Right ventricle myocardium superior (tissue), 1 donor: ENCODE results near the gene MARCHF6. TPM values are rescaled to one million over a fixed set of nuclear protein-coding genes. Genes with fewer than 3 reads are reported as not detected.

Experiments used
- ATAC-seq: fragments of 200-7000 bp; cut with Tn5 transposase; one replicate; pipeline ENCODE4 v1.9.1; 2020; ENCODE audit warnings: mild to moderate bottlenecking; ENCODE audit not compliant: poor library complexity
- DNase-seq: peaks from one replicate; pipeline ENCODE4 v3.0.0-alpha.2; 2020
- intact Hi-C: fragments of 100-400 bp; cut with DNase I; formaldehyde crosslinking; loops from one replicate; pipeline ENCODE4 v1.11.2; 2022
- total RNA-seq: library from RNA; stranded (reverse); fragmentation: NEBNext Ultra II Directional; extraction: Animal tissue kit (Norgen Biotek cat#: 25700); gene quantifications from one replicate; pipeline ENCODE4 v1.2.1, GENCODE V29; 2021
- donor health status: DM: no; HTN: yes; CAD: no; lungs with severe emphysema.

The MARCHF6 gene
- total RNA-seq, 1 donor from 2014 or later, result 170 TPM

- no peak for DNase-seq
- intact Hi-C loops, result no loop called here
- peak; percentile 73 for ATAC-seq
Observed at GRCh38 chr5:10319202-10319851, 34.2 kb upstream of the MARCHF6 start.

DNA sequence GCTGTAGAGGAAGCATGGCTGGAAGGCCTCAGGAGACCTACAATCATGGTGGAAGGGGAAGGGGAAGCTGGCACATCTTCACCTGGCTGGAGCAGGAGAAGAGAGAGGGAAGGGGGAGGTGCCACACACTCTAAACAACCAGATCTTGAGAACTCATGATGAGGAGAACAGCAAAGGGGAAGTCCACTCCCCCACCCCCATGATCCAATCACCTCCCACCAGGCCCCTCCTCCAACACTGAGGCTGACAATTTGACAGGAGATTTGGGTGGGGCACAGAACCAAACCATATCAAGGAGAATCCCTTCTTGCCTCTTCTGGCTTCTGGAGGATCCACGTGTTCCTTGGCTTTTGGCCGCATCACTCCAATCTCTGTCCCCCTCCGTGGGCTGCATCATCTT lies 32.7 kb upstream of the MARCHF6 start:
- no peak for DNase-seq
- intact Hi-C loops, result loop anchor here (10.0 kb wide), 1 partner anchor 84 kb away; no protein-coding TSS in a partner anchor
- no peak for ATAC-seq

DNA sequence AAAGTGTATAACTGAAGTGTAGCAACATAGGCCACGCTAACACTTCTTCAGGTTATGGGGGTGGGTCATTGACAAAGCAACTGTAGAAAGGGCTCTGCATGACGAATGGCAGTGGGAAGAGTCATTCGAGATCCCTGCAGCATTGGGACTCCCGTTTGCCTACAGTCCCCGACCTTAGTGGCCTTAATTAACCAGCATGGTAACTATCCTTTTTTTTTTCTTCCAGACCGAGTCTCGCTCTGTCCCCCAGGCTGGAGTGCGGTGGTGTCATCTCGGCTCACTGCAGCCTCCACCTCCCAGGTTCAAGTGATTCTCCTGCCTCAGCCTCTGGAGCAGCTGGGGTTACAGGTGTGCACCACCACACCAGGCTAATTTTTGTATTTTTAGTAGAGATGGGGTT lies 31.6 kb upstream of the MARCHF6 start:
- intact Hi-C loops, result loop anchor here (10.0 kb wide), 1 partner anchor 83 kb away; no protein-coding TSS in a partner anchor
- DNase-seq, result no peak
- ATAC-seq, result no peak

DNA sequence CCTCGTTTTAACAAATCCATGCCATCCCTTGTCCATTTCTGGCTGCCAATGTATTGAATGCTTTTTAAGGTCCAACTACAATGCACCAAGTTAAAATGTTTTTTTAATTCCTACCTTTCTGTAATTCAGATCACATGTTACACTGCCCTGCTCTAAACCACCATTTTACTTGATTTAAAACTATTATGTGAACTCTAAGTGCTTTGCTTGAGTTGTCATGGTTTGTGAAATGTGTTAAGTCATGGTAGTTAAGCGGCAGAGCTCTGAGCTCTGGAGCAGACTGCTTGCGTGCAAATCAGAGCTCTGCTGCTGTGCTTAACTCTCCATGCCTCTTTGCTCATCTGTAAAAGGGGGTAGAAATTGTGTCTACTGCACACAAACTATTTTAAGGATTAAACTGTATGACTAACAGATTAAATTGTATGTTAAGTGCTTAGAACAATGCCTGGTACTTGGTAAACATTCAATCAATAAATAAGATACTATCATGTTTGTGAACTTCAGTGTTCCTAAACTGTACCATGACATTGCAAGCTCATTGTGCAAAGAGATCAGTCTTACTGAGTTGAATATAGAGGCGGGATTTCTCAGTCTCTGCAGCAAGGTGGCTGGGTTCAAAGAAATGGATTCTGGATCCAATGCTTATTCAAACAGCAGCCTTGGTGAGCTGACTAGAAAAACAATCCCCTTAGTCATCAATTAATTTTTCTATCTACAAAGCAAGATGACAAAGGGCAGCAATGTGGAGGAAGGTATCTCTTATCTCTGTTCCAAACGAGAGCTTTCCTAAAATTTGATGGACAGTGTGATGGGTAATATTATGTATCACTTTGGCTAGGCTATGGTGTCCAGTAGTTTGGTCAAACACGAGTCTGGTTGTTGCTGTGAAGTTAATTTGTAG lies 29.7 kb upstream of the MARCHF6 start:
- no peak for DNase-seq
- ATAC-seq, result no peak
- intact Hi-C loops, result loop anchor here (10.0 kb wide), 1 partner anchor 81 kb away; no protein-coding TSS in a partner anchor

- no peak for DNase-seq
- intact Hi-C loops, result loop anchor here (10.0 kb wide), 1 partner anchor 80 kb away; no protein-coding TSS in a partner anchor
- peak; percentile 82 for ATAC-seq
Observed at GRCh38 chr5:10324518-10325370, 28.8 kb upstream of the MARCHF6 start.

DNA sequence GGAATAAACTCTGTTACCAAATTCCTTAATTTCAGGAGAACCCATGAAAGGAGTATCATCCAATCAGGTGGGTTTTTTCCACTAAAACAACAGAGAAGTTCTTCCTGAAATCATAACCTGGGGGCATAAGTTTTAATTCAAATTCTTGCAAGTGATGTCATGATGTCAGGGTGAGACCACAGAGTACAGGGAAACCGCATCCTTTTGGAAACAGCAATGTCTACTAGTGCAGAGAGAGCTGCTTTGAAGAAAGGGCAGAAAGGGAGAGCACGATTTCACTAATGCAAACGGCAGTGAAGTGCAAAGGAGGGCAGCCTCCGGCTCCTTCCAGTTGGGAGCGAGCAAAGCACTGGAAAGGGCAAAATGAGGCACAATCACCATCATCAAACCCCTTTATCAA lies 25.2 kb upstream of the MARCHF6 start:
- no peak for ATAC-seq
- no peak for DNase-seq
- intact Hi-C loops, result loop anchor here (10.0 kb wide), 1 partner anchor 76 kb away; no protein-coding TSS in a partner anchor

DNA sequence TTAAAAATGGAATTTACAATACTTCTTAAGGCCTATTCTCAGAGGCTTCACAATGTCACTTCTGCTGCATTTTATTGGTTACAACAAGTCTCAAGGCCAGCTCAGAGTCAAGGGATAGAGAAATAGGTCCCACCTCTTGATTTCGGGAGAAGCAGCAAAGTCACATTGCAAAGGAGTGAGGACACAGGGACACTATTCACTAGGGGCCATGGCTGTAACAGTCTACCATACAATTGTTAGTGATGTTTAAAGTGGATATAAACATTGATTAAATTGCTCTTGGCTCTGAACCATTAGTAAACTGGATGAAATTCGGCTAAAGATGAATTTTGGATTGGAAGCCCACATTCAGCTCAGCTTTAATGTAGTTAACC lies 24.1 kb upstream of the MARCHF6 start:
- ATAC-seq (no peak), DNase-seq (no peak)
- intact Hi-C loops, result loop anchor here (10.0 kb wide), 1 partner anchor 75 kb away; no protein-coding TSS in a partner anchor

DNA sequence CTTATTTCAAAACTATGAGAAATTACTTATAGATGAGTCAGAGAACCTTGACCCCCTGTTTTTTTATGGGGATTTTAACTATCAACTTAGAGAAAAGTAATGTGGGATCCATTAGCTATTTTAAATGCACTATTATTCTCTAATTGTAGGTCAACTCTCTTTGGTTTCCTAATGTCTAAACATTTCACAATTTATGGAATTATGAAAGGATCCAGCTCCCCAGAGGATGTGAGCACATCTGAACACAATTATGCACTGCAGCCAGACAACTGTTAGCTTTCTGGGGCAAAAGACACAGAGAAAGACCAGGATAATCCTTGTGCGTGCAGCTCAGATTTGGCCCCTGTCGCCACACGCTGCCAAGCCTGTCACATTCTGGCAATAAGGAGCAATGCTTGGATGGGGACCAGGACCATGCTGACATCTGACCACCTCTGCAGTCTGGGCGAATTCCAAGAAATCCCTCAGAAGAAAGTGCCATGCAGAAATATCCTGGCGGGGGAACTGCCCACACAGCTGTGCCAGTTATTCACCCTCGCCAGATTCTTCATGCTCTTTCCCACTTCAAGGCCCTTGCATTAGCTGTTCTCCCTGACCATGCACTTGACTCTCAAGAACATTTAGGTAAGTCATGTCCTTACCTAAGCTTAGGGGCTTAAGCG lies 23.5 kb upstream of the MARCHF6 start:
- peak; percentile 72 for DNase-seq
- intact Hi-C loops, result loop anchor here (10.0 kb wide), 1 partner anchor 75 kb away; no protein-coding TSS in a partner anchor
- peak; percentile 48 for ATAC-seq

- intact Hi-C loops, result no loop called here
- DNase-seq (peak; percentile 54), ATAC-seq (peak; percentile 19)
Observed at GRCh38 chr5:10330511-10331230, 22.8 kb upstream of the MARCHF6 start.

- DNase-seq (peak; percentile 87), ATAC-seq (peak; percentile 78)
- intact Hi-C loops, result no loop called here
Observed at GRCh38 chr5:10331341-10331796, 22.1 kb upstream of the MARCHF6 start.

- DNase-seq (no peak), ATAC-seq (no peak)
- intact Hi-C loops, result no loop called here
Observed at GRCh38 chr5:10332301-10332700, 21.2 kb upstream of the MARCHF6 start.

DNA sequence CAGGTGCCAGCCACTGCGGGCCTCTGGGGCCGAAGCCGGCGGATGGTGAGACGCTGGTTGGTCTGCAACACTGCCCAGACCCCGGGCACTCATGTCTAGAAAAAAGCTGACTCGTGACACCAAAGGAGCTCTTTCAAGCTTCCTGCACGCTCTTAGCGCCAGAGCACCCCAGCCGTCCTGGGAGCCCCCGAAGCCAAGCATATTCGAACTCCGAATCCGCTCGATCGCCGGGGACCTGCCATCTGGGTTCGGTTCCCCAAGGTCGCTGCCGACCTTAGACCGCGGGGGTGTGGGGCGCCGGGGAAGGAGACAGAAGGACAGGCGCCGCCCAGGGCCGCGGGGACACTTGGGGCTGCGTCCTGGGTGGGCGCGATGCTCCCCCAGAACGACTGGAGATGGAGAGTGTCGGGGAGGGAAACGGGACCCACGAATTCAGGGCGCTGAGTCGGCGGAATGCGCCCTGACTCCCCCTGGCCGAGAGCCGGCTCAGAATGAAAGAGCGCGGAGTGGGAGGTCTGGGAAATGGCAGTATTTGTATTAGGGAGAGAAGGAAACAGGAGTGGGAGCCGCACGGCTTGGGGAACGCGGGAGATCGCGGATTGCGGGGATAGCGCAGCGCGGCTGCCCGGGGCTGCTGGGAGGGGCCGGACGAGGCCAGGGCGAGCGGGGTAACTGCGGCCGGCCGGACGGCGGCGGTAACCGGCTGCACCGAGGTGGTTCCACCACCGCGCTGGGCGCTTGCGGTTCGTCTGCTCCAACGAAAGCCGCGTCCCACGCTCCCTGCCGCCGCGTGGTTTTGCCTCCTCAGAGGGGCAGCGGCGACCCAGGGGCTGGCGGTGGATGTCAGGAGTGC lies 20.1 kb upstream of the MARCHF6 start:
- ATAC-seq (peak; percentile 65), DNase-seq (peak; percentile 69)
- intact Hi-C loops, result no loop called here

DNA sequence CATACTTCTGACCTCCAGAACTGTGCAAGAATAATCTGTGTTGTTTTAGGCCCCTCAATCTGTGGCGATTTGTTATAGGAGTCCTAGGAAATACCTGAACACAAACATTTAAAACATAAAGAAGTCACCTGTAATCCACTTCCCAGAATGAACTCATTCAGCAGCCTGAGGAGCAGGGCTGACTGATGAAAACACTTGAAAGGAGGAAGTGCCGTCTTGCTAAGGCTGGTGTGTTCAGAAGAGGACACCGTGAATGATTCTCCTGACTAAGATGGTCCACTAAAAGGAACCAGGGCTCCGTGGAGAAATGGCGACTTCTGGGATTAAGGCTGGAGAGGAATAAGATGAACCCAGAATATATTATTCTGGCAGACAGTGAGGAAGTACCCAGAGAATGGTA lies 18.7 kb upstream of the MARCHF6 start:
- intact Hi-C loops, result no loop called here
- ATAC-seq (no peak), DNase-seq (no peak)

- intact Hi-C loops, result no loop called here
- no peak for DNase-seq
- no peak for ATAC-seq
Observed at GRCh38 chr5:10335711-10336470, 17.6 kb upstream of the MARCHF6 start.

DNA sequence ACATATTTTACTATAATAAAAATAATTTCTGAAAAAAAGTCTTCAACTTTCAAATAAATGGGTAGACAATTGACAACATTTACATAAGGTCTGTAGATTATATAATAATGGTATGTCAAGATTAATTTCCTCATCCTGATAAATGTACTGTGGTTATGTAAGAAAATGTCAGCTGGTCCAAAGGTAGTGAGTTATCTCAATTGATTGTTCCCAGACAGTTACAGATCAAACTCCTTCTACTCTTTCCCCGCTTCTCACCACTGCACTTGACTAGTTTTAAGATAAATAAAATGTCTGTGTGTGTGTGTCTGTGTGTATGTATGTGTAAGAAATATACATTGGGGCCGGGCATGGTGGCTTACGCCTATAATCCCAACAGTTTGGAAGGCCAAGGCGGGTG lies 16.4 kb upstream of the MARCHF6 start:
- ATAC-seq, result no peak
- intact Hi-C loops, result no loop called here

DNA sequence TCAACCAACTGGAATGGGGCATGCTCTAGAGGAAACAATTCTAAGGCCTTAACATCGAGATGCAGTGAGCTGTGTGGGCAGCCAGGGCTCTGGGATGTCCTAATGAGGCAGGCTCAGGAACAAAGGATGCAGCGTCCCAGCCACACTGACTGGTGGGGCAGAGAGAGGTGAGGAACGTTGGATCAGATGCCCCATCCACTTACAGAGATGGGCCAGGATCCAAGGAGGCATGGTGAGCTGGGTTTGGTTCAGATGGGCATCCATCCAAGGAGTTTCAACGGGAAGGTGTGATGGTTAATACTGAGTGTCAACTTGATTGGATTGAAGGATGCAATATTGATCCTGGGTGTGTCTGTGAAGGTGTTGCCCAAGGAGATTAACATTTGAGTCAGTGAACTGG lies 15.5 kb upstream of the MARCHF6 start:
- DNase-seq, result no peak
- ATAC-seq, result no peak
- intact Hi-C loops, result no loop called here

More for the DNA sequence above, 16.4 kb upstream of the MARCHF6 start:
- DNase-seq, result no peak
